GM18520 (cell line): ENCODE data around the gene PDIA5.

ENCODE experiments used
- ATAC-seq: cut with Tn5 transposase; IDR thresholded peaks from one replicate; pipeline ENCODE4 v1.9.1; 2021; ENCODE audit not compliant: unreplicated experiment

The PDIA5 gene

GRCh38 chr3:123159926-123160635 is 93.3 kb downstream of the PDIA5 start:
- ATAC-seq: no peak

GRCh38 chr3:123161167-123161566 is 94.3 kb downstream of the PDIA5 start:
- no peak for ATAC-seq

DNA sequence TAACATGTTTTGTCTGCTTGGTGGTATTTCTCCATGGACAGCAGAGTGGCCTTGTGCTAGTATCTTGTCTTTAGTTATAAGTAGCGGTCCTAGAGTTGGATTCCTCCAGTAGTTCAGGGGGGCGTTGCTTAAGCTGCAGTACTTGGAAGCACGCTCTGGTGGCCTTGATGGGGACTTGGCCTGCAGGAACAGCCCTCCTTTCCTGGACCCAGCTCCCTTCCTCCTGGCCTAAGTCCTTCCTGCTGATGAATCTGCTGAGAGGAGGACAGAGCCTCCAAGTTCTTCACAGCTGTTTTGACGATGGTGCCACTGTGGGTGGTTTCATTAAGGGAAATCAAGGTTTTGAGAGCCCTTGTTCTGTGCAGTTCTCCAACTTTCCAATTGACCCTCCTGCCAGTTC is 96.3 kb downstream of the PDIA5 start:
- ATAC-seq: no peak

GRCh38 chr3:123165163-123165562 is 98.3 kb downstream of the PDIA5 start:
- ATAC-seq: no peak

DNA sequence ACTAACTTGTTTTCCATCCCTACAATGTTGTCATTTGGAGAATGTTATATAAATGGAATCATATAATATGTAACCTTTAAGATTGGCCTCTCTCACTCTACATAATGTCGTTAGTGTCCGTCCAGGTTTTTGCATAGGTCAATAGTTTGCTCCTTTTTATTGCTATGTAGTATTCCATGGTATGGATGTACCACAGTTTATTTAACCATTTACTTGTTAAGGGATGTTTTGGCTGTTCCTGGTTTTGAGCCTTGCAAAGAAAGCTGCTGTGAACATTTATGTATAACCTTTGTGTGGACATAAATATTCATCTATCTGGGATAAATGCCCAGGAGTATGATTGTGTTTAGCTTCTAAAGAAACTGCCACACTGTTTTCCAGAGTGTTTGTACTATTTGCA is 100.9 kb downstream of the PDIA5 start:
- no peak for ATAC-seq

- no peak for ATAC-seq
Observed at GRCh38 chr3:123168122-123168521, 101.3 kb downstream of the PDIA5 start.

DNA sequence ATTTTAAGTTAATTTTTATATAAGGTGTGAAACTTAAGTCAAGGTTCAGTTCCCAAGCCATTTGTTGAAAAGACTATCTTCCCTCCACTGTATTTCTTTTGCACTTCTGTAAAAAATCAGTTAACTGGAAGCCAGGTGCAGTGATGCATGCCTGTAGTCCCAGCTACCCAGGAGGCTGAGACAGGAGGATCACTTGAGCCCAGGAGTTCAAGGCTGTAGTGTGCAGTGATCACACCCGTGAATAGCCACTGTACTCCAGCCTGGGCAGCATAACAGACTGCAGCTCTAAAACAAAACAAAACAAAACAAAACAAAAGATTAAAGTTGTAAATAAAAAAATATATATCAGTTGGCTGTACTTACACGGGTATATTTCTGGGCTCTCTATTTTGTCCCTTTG is 101.8 kb downstream of the PDIA5 start:
- no peak for ATAC-seq

DNA sequence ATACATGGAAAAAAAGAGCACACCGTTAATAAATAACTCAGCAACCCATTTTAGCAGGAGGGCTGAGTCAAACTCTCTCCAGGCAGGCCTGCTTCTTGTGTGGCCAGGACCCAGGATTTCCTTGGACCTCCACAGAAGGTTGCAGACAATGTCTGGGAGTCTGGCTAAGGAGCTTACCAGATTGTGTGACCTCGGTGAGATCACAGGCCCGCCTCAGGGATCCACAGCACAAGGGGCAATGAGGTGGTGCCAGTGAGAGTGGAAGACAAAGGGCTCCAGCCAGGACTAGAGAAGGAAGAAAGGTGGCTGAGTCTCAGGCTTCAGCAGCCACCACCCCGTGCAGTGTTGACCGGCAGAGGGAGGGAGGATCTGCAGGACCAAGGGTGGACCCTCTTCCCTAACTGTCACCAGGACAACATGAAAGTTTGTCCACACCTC is 102.7 kb downstream of the PDIA5 start:
- ATAC-seq: no peak

GRCh38 chr3:123169930-123170329 is 103.1 kb downstream of the PDIA5 start:
- no peak for ATAC-seq

DNA sequence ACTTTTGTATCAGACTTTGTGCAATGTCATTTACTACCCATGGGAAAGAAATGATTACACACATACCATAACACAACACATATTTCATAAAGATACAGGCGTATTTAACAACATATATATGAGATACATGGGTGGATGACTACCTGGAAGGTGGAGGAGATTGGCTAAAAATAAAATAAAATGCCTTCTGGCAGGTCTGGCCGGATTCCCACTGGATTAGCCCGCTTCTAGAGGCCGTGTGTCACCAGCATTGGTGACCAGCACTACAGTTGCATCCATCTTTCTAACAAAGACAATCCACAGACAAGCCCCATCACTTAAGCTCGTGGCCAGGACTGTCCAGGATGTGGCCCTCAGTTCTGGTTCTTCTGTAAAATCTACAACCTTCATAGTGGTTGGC is 114.0 kb downstream of the PDIA5 start:
- no peak for ATAC-seq

DNA sequence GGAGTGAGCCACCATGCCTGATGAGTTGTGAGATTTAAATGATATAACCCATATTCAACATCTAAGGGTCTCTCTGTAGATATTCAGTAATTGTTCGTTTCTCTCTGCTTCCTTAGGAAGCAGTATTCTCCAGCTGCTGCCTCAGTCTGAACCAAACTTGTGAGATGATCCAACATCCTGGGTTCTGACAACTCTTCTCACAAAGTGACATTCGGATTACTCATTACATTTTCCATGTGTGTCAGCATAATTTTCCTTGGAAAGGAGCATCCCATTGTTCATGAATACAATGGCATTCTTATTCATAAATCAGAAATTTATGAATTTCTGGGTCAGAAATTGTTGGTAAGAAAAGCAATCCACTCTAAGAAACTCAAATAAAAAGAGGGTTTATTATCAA is 119.9 kb downstream of the PDIA5 start:
- ATAC-seq: no peak

- ATAC-seq: no peak
Observed at GRCh38 chr3:123188058-123188457, 121.2 kb downstream of the PDIA5 start.

DNA sequence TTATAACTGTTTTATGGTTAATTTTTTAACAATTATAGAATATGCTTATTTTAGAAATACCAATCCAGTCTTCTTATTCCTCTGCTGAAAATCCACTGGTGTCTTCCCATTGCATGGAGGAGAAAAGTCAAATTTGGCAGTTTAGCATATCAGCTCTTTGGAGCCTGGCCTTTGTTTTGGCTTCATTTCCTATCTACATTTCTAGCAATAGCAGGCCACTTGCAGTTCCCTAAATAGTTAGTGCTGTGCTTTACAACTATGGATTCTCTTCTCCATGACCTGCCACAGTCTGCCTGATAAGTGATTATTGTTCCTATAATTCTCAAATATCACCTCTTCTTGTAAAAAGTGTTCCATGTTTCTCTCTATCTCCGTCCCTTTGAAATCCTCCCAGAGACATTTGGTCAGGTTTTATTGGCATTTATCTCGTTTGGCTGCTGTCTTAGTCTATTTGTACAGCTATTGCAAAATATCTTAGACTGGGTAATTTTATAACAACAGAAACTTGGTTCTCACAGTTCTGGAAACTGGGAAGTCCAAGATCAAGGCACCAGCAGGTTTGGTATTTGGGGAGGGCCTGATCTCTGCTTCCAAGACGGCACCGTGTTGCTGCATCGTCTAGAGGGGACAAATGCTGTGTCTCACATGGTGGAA is 126.8 kb downstream of the PDIA5 start:
- ATAC-seq: no peak

GRCh38 chr3:123194552-123194951 is 127.7 kb downstream of the PDIA5 start:
- no peak for ATAC-seq

- ATAC-seq: no peak
Observed at GRCh38 chr3:123198372-123198771, 131.5 kb downstream of the PDIA5 start.

- ATAC-seq: no peak
Observed at GRCh38 chr3:123201223-123201556, 134.4 kb downstream of the PDIA5 start.

DNA sequence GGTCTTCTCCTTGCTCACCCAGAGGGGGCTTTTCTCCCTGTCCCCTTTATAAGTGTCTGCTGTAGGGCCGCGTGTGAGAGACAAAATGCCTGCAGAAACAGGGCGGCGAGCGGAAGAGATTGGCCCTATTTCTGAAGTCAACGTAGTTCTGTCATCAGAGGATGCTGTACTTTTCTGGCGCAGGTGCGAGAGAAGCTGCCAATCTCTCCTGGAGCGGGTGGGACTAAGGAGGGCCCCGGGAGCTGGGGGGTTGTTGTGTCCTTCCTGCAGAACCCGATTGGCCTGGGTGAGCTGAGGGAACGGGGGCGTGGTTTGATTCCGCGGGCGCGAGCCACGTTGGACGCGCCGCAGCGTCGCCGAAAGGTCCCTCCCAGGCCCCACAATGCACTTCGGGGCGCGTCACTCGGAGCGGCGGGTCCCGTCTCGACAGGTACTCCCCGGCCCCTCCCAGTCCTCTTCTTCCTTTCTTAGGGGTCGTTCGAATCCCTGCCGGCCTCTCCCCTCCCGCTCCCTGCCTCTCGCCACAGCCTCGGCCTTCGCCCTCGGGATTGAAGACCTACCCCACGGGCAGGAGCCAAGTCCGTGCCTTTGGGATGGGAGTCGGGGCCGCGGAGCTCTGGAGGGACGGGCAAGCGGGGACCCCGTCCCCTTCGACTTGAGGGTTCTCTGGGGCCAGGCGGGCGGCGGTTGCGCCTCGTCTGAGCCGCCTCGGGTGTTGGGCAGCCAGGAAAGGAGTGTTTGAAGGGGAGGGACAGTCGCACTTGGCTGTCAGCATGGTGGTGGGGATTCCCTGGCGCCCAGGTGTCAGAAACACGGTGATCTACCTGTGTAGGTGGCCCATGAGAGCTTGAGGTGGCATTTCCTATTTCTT is 135.0 kb downstream of the PDIA5 start, which contains the start of gene SEC22A:
Gene SEC22A, plus strand, starts transcription at position 387 of the 871 bp plus-strand sequence. CDS start 7,275 bp downstream, outside the sequence.
- ATAC-seq: peak; percentile 90

DNA sequence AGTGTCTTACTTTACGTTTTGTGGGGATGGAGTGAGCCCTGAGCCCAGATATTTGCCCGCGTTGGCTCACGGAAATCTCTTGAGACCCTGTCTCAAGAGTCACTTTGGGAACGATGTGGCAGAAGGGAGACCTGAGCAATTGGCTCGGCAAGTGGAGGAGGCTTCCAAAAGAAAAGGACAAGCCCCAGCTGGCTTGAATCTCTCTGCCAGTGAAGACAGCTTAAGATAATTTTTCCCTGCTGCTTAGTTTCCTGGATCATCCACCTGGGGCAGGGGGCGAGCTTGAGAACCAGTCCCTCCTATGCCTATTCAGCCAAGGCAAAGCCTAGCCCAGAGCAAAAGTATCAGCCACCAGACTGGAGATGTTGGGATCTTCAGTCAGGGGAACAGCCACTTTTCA is 135.6 kb downstream of the PDIA5 start:
- ATAC-seq: no peak
